Heart right ventricle (tissue), 16 donors: ENCODE results near the gene TSKU. TPM values are rescaled to one million over a fixed set of nuclear protein-coding genes. Genes with fewer than 3 reads are reported as not detected.

Experiments used
- ATAC-seq, 8 donors: fragments of 200-7000 bp; cut with Tn5 transposase; one replicate each; pipeline ENCODE4 v1.9.1; 2020; ENCODE audit warnings: mild to moderate bottlenecking in 8 of 8, moderate library complexity in 8 of 8, moderate number of reproducible peaks in 1 of 8
- DNase-seq, 2 donors: peaks; one replicate each; pipeline ENCODE4 v3.0.0-alpha.2; 2020
- H3K27ac ChIP-seq, 10 donors: fragments of 200-600 bp; sonication (generic) in 2 of 10; one replicate each; pipeline versions ENCODE4 v1.5.0 to v1.8.0; 2020 to 2022; ENCODE audit warnings: mild to moderate bottlenecking in 3 of 10
- H3K27me3 ChIP-seq, 7 donors: fragments of 200-600 bp; one replicate each; pipeline ENCODE4 v1.8.0; 2021 to 2022; ENCODE audit warnings: mild to moderate bottlenecking in 2 of 7
- H3K36me3 ChIP-seq, 9 donors: fragments of 200-600 bp; sonication (generic) in 1 of 9; one replicate each; pipeline versions ENCODE4 v1.5.0 to v1.8.0; 2020 to 2022; ENCODE audit warnings: mild to moderate bottlenecking in 2 of 9
- H3K4me1 ChIP-seq, 9 donors: fragments of 200-600 bp; sonication (generic) in 1 of 9; one replicate each; pipeline versions ENCODE4 v1.5.0 to v1.8.0; 2020 to 2022; ENCODE audit warnings: mild to moderate bottlenecking in 4 of 9
- H3K4me3 ChIP-seq, 10 donors: fragments of 200-600 bp; sonication (generic) in 2 of 10; one replicate each; pipeline versions ENCODE4 v1.5.0 to v1.8.0; 2020 to 2022; ENCODE audit warnings: mild to moderate bottlenecking in 7 of 10, moderate library complexity in 2 of 10
- H3K9me3 ChIP-seq, 11 donors: fragments of 200-600 bp in 10 of 11; sonication (generic) in 2 of 11; one replicate each; pipeline versions ENCODE4 v1.5.0 to v1.8.0; 2013 to 2022; ENCODE audit warnings: mild to moderate bottlenecking in 2 of 11, control low read depth in 1 of 11, moderate library complexity in 1 of 11
- WGBS, 2 donors: extraction: QIAGEN DNeasy Blood & Tissue Kit; methylation state at CpG; one replicate each; pipeline ENCODE4 v1.1.7; 2013; ENCODE audit warnings: inconsistent platforms in 1 of 2; 5-methylcytosine and 5-hydroxymethylcytosine counted together
- intact Hi-C, 10 donors: fragments of 100-400 bp; cut with DNase I; formaldehyde crosslinking; loops; one replicate each; pipeline versions ENCODE4 v1.11.1 to v1.14.2; 2022
- polyA plus RNA-seq, 2 donors: library from polyadenylated mRNA; stranded (reverse); fragments of 200-250 nt; gene quantifications; one replicate each; pipeline ENCODE4 v1.2.3, GENCODE V29; 2013
- total RNA-seq, 10 donors: library from RNA; stranded (reverse); fragmentation: NEBNext Ultra II Directional in 3 of 10; extraction: Animal tissue kit (Norgen Biotek cat#: 25700) in 3 of 10; gene quantifications; one replicate each; pipeline versions ENCODE4 v1.2.1 to v1.2.4, GENCODE V29; 2021 to 2023
- TF ChIP-seq, protein P1 (sequence below), 9 donors: fragments of 200-600 bp; sonication (generic) in 2 of 9; IDR thresholded peaks; one replicate each; pipeline versions ENCODE4 v1.5.0 to v1.8.0; 2021 to 2022; ENCODE audit warnings: antibody characterized with exemption in 9 of 9, mild to moderate bottlenecking in 5 of 9, moderate library complexity in 1 of 9
- donor health status: Arrhythmogenic right ventricular cardiomyopathy.
- donor health status: ischemic (EF 13 %, LVEDD 7.1; RV severe dilation, severe dysfunction).
- donor health status: healthy with polysubstance abuse.
- donor health status: DM: no; HTN: yes; CAD: no.
- donor health status: DM: no; HTN: no; CAD: no.
- donor health status: ischemic (EF 25% LVEDD 6.9; RV normal size, moderate dysfunction).
- donor health status: ischemic (EF 25% LVEDD 5.7; RV mildly dilated, moderate dysfunction).
- donor health status: healthy.
- donor health status: DM: yes; HTN: yes; CAD: no.
- donor health status: Ischemic cardiomyopathy.
- donor health status: ischemic (EF 35%, LVEDD 5.7; RV mildly dilated, moderate dysfunction).
- donor health status: nonischemic (EF 11% LVEDD 7.7; RV severe dilation, severe dysfunction).
- donor health status: DM: yes; HTN: yes; CAD: no.
- donor health status: PGD.
- donor health status: ischemic (EF 29% LVEDD 5.4; RV normal size, mild dysfunction).
- donor health status: nonischemic (EF 23%, LVEDD 6.1; RV moderate dilation, normal function).

Gene TSKU
- total and polyA plus RNA-seq, 12 donors = 3.0 to 21.9 (median 6.8) TPM

DNA sequence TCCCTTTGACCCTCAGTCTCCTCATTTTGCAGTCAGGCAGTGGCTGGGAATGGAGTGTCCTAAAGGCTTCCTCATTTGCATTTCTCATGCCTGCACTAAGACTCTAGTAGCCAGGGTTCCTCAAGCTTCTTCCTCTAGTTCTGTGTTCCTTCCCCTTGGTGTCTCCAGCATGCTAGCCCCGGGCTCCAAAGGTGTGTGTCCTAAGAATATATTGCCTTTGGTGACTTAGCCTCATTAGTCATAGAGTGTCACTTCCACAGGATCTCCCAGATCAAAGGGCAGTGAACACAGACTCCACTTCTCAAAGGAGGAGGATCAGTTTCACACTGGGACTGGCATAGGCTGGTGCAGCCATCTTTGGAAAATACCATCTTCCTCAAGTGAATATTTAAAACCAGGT lies 56.2 kb downstream of the TSKU start:
- DNase-seq (no peak), ATAC-seq (no peak)
- WGBS, 2 donors = 34 to 63% methylated on average over 1 of the region's 1 CpG
- intact Hi-C loops = loop anchor here in 1 of 10 donors (2.0 kb wide), 1 partner anchor 33 kb away; no protein-coding TSS in a partner anchor
- TF ChIP-seq, protein P1, sequence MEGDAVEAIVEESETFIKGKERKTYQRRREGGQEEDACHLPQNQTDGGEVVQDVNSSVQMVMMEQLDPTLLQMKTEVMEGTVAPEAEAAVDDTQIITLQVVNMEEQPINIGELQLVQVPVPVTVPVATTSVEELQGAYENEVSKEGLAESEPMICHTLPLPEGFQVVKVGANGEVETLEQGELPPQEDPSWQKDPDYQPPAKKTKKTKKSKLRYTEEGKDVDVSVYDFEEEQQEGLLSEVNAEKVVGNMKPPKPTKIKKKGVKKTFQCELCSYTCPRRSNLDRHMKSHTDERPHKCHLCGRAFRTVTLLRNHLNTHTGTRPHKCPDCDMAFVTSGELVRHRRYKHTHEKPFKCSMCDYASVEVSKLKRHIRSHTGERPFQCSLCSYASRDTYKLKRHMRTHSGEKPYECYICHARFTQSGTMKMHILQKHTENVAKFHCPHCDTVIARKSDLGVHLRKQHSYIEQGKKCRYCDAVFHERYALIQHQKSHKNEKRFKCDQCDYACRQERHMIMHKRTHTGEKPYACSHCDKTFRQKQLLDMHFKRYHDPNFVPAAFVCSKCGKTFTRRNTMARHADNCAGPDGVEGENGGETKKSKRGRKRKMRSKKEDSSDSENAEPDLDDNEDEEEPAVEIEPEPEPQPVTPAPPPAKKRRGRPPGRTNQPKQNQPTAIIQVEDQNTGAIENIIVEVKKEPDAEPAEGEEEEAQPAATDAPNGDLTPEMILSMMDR (IDR thresholded peaks at IDR 0.05) = no peak
- Histone ChIP-seq H3K27me3 (no peaks in the 10 kb centered on the region), H3K27ac (no peak overlapping the region), H3K9me3 (no peaks in the 10 kb centered on the region), H3K36me3 (no peaks in the 10 kb centered on the region), H3K4me1 (peaks cover 6 to 46% (median 30%) of the 10 kb centered on the region in 9 donors), H3K4me3 (no peak overlapping the region)

DNA sequence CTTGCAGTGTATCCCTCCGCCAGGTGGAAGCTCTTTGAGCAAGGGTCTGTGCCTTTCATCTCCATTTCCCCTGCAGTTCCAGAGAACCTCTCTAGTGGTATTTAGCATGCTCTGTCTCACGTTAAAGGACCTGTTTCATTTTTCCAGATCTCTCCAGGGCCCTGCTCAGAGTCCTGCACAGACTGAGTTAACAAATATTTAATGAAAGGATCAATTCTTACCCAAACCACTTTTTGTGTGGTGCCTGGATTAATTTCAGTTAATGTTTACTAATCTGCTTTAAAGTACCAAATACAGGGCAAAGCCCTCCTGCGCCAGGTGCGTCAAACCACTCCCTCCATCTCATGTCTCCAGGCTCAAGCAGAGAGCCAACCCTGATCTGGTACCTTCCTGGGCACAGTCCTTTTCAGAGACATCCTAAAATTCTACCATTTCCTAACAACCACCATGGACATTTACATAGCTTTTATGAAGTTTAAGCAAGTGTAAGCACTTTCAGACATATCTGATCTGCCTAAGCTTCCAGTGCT lies 58.8 kb downstream of the TSKU start:
- Histone ChIP-seq H3K4me3 (no peak overlapping the region), H3K9me3 (no peaks in the 10 kb centered on the region), H3K36me3 (no peaks in the 10 kb centered on the region), H3K4me1 (peaks cover 0 to 24% (median 18%) of the 10 kb centered on the region in 9 donors), H3K27ac (no peak overlapping the region), H3K27me3 (no peaks in the 10 kb centered on the region)
- ATAC-seq = no peak
- DNase-seq = no peak
- TF ChIP-seq, protein P1 (IDR thresholded peaks at IDR 0.05) = no peak
- WGBS, 2 donors = 81 to 85% methylated on average over 4 of the region's 4 CpGs
- intact Hi-C loops = no loop called here

DNA sequence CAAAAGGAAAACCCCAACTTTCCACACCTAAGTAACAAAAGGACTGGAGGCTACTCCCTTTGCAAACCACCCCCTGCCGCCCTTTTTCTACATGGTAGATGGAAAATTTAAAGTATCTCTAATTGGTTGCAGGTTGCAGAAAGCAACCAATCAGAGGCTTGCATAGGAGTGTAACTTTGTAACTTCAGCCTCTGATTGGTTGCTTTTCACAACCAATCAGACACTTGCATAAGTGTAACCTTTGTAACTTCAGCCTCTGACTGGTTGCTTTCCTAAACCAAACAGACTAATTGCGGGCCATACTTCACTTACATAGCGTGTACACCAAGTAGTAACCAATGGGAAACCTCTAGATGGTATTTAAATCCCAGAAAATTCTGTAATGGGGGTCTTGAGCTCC lies 60.8 kb downstream of the TSKU start:
- DNase-seq (no peak), ATAC-seq (no peak)
- no peak overlapping the region for H3K4me3 ChIP-seq
- TF ChIP-seq, protein P1 (IDR thresholded peaks at IDR 0.05) = no peak
- H3K27ac ChIP-seq = no peak overlapping the region
- intact Hi-C loops = no loop called here
- peaks cover 0 to 13% (median 6%) of the 10 kb centered on the region in 9 donors for H3K4me1 ChIP-seq
- no peaks in the 10 kb centered on the region for H3K36me3 ChIP-seq
- no peaks in the 10 kb centered on the region for H3K27me3 ChIP-seq
- H3K9me3 ChIP-seq = no peaks in the 10 kb centered on the region
- 96 to 97% methylated on average over 3 of the region's 3 CpGs for WGBS, 2 donors

DNA sequence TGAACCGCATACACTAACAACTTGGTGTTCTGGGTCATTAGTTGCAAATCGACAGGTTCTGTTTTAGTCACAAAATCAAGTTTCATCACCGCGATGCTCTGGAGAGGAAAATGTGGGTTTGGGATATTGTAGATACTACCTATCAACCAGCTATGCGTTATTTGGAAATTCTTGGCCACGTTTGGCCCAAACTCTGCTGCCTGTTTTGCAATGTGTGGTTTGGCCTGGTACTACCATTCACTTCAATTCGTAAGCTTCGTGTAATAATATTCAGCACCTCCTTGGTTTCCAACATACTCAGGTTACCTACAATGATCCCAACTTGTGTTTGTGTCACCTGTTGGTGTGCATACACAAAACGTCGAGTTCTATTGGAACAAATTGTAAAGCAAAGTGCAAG lies 61.4 kb downstream of the TSKU start:
- ATAC-seq (no peak), DNase-seq (no peak)
- 87 to 91% methylated on average over 10 of the region's 10 CpGs for whole genome bisulfite sequencing, 2 donors
- no peak overlapping the region for H3K27ac ChIP-seq
- no peaks in the 10 kb centered on the region for H3K36me3 ChIP-seq
- H3K27me3 ChIP-seq = no peaks in the 10 kb centered on the region
- H3K4me1 ChIP-seq = peaks cover 0 to 9% (median 5%) of the 10 kb centered on the region in 9 donors
- TF ChIP-seq, protein P1 (IDR thresholded peaks at IDR 0.05) = no peak
- H3K9me3 ChIP-seq = no peaks in the 10 kb centered on the region
- intact Hi-C loops = no loop called here
- no peak overlapping the region for H3K4me3 ChIP-seq
